ENCODE measurements around the gene GNA12.

Gene GNA12

GRCh38 chr7:2851497-2851896, 7.4 kb upstream of the GNA12 start:
- FAIRE-seq (no peak), DNase-seq (ENCODE audit: insufficient read length, low spot score) (no peak)
- no peak for TF ChIP-seq CTCF (IDR thresholded peaks at IDR 0.05; ENCODE audit: insufficient read depth, missing control alignments)

DNA sequence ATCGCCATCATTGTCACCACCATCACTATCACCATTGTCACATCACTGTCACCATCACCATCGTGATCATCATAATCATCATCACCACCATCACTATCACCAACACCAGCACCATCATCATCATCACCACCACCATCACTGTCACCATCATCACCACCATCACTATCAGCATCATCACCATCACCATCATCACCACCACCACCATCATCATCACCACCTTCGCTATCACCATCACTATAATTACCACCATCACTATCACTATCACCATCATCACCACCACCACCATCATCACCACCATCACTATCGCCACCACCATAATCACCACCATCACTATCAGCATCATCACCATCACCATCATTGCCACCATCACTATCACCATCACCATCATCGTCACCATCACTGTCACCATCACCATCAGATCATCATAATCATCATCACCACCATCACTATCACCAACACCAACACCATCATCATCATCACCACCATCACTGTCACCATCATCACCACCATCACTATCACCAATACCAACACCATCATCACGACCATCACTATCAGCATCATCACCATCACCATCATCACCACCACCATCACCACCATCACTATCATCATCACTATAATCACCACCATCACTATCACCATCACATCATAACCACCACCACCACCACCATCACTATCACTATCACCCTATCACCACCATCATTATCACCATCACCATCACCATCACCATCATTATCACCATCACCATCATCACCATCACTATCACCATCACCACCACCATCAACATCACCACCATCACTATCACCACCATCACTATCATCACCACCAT, 6.0 kb upstream of the GNA12 start:
- DNase-seq (ENCODE audit: insufficient read length, low spot score): no peak
- TF ChIP-seq CTCF (IDR thresholded peaks at IDR 0.05; ENCODE audit: insufficient read depth, missing control alignments): no peak
- no peak for FAIRE-seq

GRCh38 chr7:2845034-2845592, 1.0 kb upstream of the GNA12 start:
- TF ChIP-seq CTCF (IDR thresholded peaks at IDR 0.05; ENCODE audit: insufficient read depth, missing control alignments): no peak

GRCh38 chr7:2843711-2844152, 376 bp downstream of the GNA12 start:
- FAIRE-seq (no peak), DNase-seq (ENCODE audit: insufficient read length, low spot score) (no peak)
- no peak for TF ChIP-seq CTCF (IDR thresholded peaks at IDR 0.05; ENCODE audit: insufficient read depth, missing control alignments)

More at GRCh38 chr7:2845034-2845592, 1.0 kb upstream of the GNA12 start:
- DNase-seq (ENCODE audit: insufficient read length, low spot score) (no peak), FAIRE-seq (no peak)

- TF ChIP-seq CTCF (IDR thresholded peaks at IDR 0.05; ENCODE audit: insufficient read depth, missing control alignments): no peak
- FAIRE-seq (no peak), DNase-seq (ENCODE audit: insufficient read length, low spot score) (no peak)
These were observed 870 bp downstream of the GNA12 start for GRCh38 chr7:2843191-2843685.

GRCh38 chr7:2841907-2842306, 2.2 kb downstream of the GNA12 start:
- no peak for FAIRE-seq
- no peak for TF ChIP-seq CTCF (IDR thresholded peaks at IDR 0.05; ENCODE audit: insufficient read depth, missing control alignments)

DNA sequence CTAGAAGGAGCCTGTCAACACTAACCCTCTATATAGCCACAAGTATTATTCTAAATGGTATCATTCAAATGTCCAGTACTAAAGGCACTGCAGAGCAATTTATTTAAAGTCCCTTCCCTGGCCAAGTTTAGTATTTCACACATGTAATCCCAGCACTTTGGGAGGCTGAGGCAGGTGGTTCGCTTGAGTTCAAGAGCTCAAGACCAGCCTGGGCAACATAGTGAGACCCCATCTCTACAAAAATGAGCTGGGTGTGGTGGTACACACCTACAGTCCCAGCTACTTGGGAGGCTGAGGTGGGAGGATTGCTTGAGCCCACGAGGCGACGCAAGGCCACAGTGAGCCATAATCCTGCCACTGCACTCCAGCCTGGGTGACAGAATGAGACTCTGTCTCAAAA, 3.6 kb downstream of the GNA12 start:
- no peak for TF ChIP-seq CTCF (IDR thresholded peaks at IDR 0.05; ENCODE audit: insufficient read depth, missing control alignments)
- DNase-seq (ENCODE audit: insufficient read length, low spot score): no peak
- FAIRE-seq: no peak

More at GRCh38 chr7:2841907-2842306, 2.2 kb downstream of the GNA12 start:
- no peak for DNase-seq (ENCODE audit: insufficient read length, low spot score)

All from D721Med (cell line).